Type B pancreatic cell (in vitro differentiated cells): ENCODE data around the gene TCEANC. TPM values are rescaled to one million over a fixed set of nuclear protein-coding genes. Genes with fewer than 3 reads are reported as not detected.
A peak's percentile ranks its signal among the peaks of the same experiment; 100 is the strongest.

ENCODE experiments used
- DNase-seq: peaks from one replicate; pipeline ENCODE4 v3.0.0; 2021; ENCODE audit warnings: mixed read lengths; ENCODE audit not compliant: unreplicated experiment; ENCODE audit errors: extremely low spot score
- H3K27ac Mint-ChIP-seq: 2 replicates; pipeline ENCODE4 v1.8.0; 2021; ENCODE audit warnings: mild to moderate bottlenecking, mixed read lengths
- H3K27me3 Mint-ChIP-seq: 2 replicates; pipeline ENCODE4 v1.8.0; 2021; ENCODE audit warnings: mixed read lengths
- H3K36me3 Mint-ChIP-seq: 2 replicates; pipeline ENCODE4 v1.8.0; 2021; ENCODE audit warnings: mixed read lengths
- H3K4me1 Mint-ChIP-seq: one replicate; pipeline ENCODE4 v1.8.0; 2021; ENCODE audit warnings: mixed read lengths; ENCODE audit not compliant: unreplicated experiment
- H3K4me3 Mint-ChIP-seq: 2 replicates; pipeline ENCODE4 v1.8.0; 2021; ENCODE audit warnings: mild to moderate bottlenecking, mixed read lengths
- H3K9me3 Mint-ChIP-seq: 2 replicates; pipeline ENCODE4 v1.8.0; 2021; ENCODE audit warnings: mixed read lengths
- CTCF ChIP-seq: fragments of 200-600 bp; sonication (generic); conservative IDR thresholded peaks from 2 replicates; pipeline ENCODE4 v1.5.0; 2021; ENCODE audit warnings: antibody characterized with exemption, mild to moderate bottlenecking
- total RNA-seq: library from RNA; stranded (reverse); gene quantifications from 2 replicates; pipeline ENCODE4 v1.2.1, GENCODE V29; 2021; ENCODE audit warnings: low replicate concordance

The TCEANC gene
- total RNA-seq, 1 donor from 2014 or later: 4.6 TPM

- H3K27ac Mint-ChIP-seq: peak overlapping the region; percentile 77
- H3K9me3 Mint-ChIP-seq: no peaks in the 10 kb centered on the region
- H3K4me3 Mint-ChIP-seq: peak overlapping the region; percentile 86
- no peak for TF ChIP-seq CTCF
- no peak for DNase-seq
- peaks cover 5% of the 10 kb centered on the region for H3K36me3 Mint-ChIP-seq
- no peaks in the 10 kb centered on the region for H3K27me3 Mint-ChIP-seq
- H3K4me1 Mint-ChIP-seq: peaks cover 22% of the 10 kb centered on the region
These were observed 37.9 kb downstream of the TCEANC start for GRCh38 chrX:13690836-13691235.

GRCh38 chrX:13691841-13692371 is 39.0 kb downstream of the TCEANC start:
- DNase-seq: no peak
- Mint-ChIP-seq H3K4me3 (peak overlapping the region; percentile 23), H3K4me1 (peaks cover 25% of the 10 kb centered on the region), H3K9me3 (no peaks in the 10 kb centered on the region), H3K27me3 (no peaks in the 10 kb centered on the region), H3K27ac (peak overlapping the region; percentile 86), H3K36me3 (peaks cover 5% of the 10 kb centered on the region)
- no peak for TF ChIP-seq CTCF

DNA sequence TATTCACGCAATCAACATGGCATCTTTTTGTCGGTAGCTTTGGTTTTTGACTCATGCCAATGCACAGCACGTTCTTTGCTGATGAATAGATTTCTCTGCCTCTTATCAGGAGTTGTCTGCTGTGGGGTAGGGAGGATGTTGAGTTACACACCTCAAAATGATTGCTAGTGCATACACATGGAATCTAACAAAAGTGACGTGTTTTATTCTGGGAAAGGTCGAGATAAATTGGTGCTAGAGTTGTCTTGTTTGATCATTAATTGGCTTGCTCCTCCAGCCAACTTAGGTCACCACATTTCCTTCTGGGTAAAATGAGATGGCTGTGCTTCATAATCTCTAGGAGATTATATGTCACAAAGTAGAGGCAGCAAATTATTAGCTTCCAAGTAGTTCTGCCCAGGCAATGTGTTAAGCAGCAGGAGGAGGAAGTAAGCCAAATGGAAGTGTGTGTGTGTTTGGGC is 39.9 kb downstream of the TCEANC start:
- peak overlapping the region; percentile 86 for H3K27ac Mint-ChIP-seq
- no peaks in the 10 kb centered on the region for H3K27me3 Mint-ChIP-seq
- H3K4me1 Mint-ChIP-seq: peaks cover 25% of the 10 kb centered on the region
- TF ChIP-seq CTCF: no peak
- DNase-seq: no peak
- peaks cover 9% of the 10 kb centered on the region for H3K36me3 Mint-ChIP-seq
- no peaks in the 10 kb centered on the region for H3K9me3 Mint-ChIP-seq
- H3K4me3 Mint-ChIP-seq: peak overlapping the region; percentile 76

DNA sequence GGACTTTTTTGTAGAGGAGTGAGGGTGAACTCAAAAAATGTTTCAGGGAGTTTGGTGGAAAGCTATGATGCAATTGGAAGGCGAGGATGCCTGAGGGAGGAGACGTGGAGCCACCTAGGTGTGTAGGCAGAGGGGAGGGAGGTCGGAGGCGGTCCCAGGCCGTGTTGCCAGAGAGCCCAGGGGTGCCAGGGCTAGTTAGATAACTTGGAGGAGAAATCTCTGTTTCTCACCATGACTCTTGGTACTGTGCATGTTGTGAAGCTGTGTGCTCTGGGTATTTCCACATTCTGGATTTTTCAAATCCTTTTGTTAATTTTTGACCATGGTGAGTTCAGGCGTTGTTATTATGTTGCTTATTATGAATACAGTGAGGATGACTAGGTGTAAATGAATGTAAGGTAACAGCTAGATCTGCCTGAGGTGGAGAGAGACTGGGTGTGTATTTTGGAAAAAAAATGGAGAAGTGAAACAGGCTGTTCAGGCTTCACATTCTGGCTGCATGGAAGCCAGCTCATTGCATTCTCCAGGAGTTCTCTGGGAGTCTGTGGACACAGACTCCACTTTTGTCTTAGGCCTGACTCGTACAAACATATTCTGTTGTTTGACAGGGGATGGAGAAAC is 40.5 kb downstream of the TCEANC start:
- Mint-ChIP-seq H3K4me3 (peak overlapping the region; percentile 76), H3K4me1 (peaks cover 25% of the 10 kb centered on the region), H3K36me3 (peaks cover 9% of the 10 kb centered on the region), H3K27ac (peak overlapping the region; percentile 86), H3K27me3 (no peaks in the 10 kb centered on the region), H3K9me3 (no peaks in the 10 kb centered on the region)
- no peak for TF ChIP-seq CTCF
- no peak for DNase-seq

DNA sequence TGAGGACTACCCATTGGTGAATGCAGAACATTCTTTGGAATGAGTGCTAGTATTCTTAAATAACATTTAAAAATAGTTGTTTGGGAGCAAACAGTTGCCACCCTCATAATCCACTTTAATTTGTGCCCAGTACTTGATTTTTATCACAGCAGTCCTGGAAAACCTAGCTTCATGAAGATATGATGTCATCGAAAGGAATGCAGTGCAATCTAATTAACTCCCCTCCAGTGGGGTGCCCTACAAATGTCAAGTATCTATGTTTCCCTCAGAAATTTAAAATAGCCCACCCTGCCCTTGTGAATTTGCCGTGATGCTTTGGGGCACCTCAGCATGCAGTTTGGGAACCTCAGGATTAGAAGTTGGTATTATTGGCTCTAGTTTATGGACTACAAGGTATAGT is 41.4 kb downstream of the TCEANC start:
- no peak overlapping the region for H3K27ac Mint-ChIP-seq
- no peak for DNase-seq

More for the DNA sequence above, 41.4 kb downstream of the TCEANC start:
- no peak overlapping the region for H3K4me3 Mint-ChIP-seq
- H3K36me3 Mint-ChIP-seq: peaks cover 9% of the 10 kb centered on the region
- no peaks in the 10 kb centered on the region for H3K9me3 Mint-ChIP-seq
- no peaks in the 10 kb centered on the region for H3K27me3 Mint-ChIP-seq
- peaks cover 25% of the 10 kb centered on the region for H3K4me1 Mint-ChIP-seq
- TF ChIP-seq CTCF: no peak
